ENCODE data around the gene ASB12. TPM values are rescaled to one million over a fixed set of nuclear protein-coding genes. Genes with fewer than 3 reads are reported as not detected.

Gene ASB12
- total and polyA plus RNA-seq, 2 of the 13 experiments (the other 11 are each of a cell fraction or from before 2014, with no cell fraction given): 0.05 TPM; not detected in 1

- Histone ChIP-seq H3K36me3 (replicated peaks in 1 of 2; ENCODE audit: control insufficient read depth in 1 of 2, insufficient read depth in 2 of 2, low read length in 2 of 2) (peaks cover 0 to 3% of the 10 kb centered on the region in 2 experiments; a peak in 2 of 5 replicates), H3K27me3 (ENCODE audit: control insufficient read depth in 1 of 2, insufficient read depth in 2 of 2, low read length in 2 of 2) (no peaks in the 10 kb centered on the region), H2AFZ (ENCODE audit: low read length) (no peak overlapping the region), H3K9ac (ENCODE audit: insufficient read depth, low read depth, low read length) (no peak overlapping the region), H4K20me1 (ENCODE audit: insufficient read depth, low read length) (no peaks in the 10 kb centered on the region), H3K9me3 (ENCODE audit: low read length) (no peaks in the 10 kb centered on the region), H3K27ac (ENCODE audit: extremely low read length, insufficient read depth, low read length) (no peak overlapping the region), H3K4me3 (replicated peaks in 1 of 3; ENCODE audit: insufficient read depth in 1 of 3, low read depth in 2 of 3, low read length in 3 of 3) (no peak overlapping the region), H3K79me2 (ENCODE audit: insufficient read depth, low read length) (peaks cover 10% of the 10 kb centered on the region), H3K4me2 (ENCODE audit: low read depth, low read length) (no peak overlapping the region), H3K4me1 (ENCODE audit: insufficient read depth, low read length) (peaks cover 11% of the 10 kb centered on the region)
- in situ Hi-C loops (cut with HindIII; ENCODE audit: extremely low pct_ligation_motif_present, low pct_unique_long_range_greater_than_20kb): no loop called here
- POLR2A ChIA-PET: no interaction called here
- intact Hi-C loops (cut with micrococcal nuclease; ENCODE audit: unreplicated experiment): no loop called here
- DNase-seq (ENCODE audit: low spot score): no peak
- no peak for TF ChIP-seq ZNF512 (CRISPR knock-in tag; IDR thresholded peaks at IDR 0.05)
- no peak for TF ChIP-seq ZBTB1 (CRISPR knock-in tag; IDR thresholded peaks at IDR 0.05; ENCODE audit: borderline replicate concordance)
- TF ChIP-seq DMTF1 (CRISPR knock-in tag; IDR thresholded peaks at IDR 0.05): no peak
- no peak for TF ChIP-seq ZBTB20 (CRISPR knock-in tag; IDR thresholded peaks at IDR 0.05; ENCODE audit: borderline replicate concordance, low read depth)
- TF ChIP-seq FOXK1 (CRISPR knock-in tag; IDR thresholded peaks at IDR 0.05; ENCODE audit: borderline replicate concordance, low read depth): no peak
- TF ChIP-seq SETDB1 (CRISPR knock-in tag; IDR thresholded peaks at IDR 0.05; ENCODE audit: borderline replicate concordance): no peak
- TF ChIP-seq SUZ12 (IDR thresholded peaks at IDR 0.05; ENCODE audit: low read depth, low read length): no peak
- no peak for TF ChIP-seq HOXA9 (CRISPR knock-in tag; IDR thresholded peaks at IDR 0.05; ENCODE audit: borderline replicate concordance)
- no peak for TF ChIP-seq ZBTB2 (CRISPR knock-in tag; IDR thresholded peaks at IDR 0.05; ENCODE audit: low read depth)
- no peak for TF ChIP-seq KLF15 (CRISPR knock-in tag; IDR thresholded peaks at IDR 0.05; ENCODE audit: borderline replicate concordance)
- no peak for TF ChIP-seq E2F1 (CRISPR knock-in tag; IDR thresholded peaks at IDR 0.05)
- TF ChIP-seq TAF1 (CRISPR knock-in tag; IDR thresholded peaks at IDR 0.05): no peak
- no peak for TF ChIP-seq HCFC1 (IDR thresholded peaks at IDR 0.05; ENCODE audit: low read depth, low read length)
- TF ChIP-seq NR2F6 (IDR thresholded peaks at IDR 0.05): no peak
- TF ChIP-seq NR2F6 (CRISPR knock-in tag; IDR thresholded peaks at IDR 0.05): no peak
- no peak for TF ChIP-seq SALL2 (CRISPR knock-in tag; IDR thresholded peaks at IDR 0.05)
- TF ChIP-seq ZNF18 (CRISPR knock-in tag; IDR thresholded peaks at IDR 0.05; ENCODE audit: insufficient replicate concordance): no peak
- TF ChIP-seq TSC22D2 (CRISPR knock-in tag; IDR thresholded peaks at IDR 0.05; ENCODE audit: borderline replicate concordance): no peak
- no peak for ATAC-seq
- CTCF ChIA-PET (ENCODE audit: low intra/inter-chr PET ratio, low total read pairs): no interaction called here
- FAIRE-seq: no peak
- WGBS (ENCODE audit: low lambda C conversion rate): no CpG with 5 or more reads among the region's 1 CpG
- BruUV-seq (replicated peaks): no TSS peak
These were observed 34.5 kb downstream of the ASB12 start for GRCh38 chrX:64195862-64196261.
